Measurements from ENCODE around the gene MEGF11.

The MEGF11 gene

DNA sequence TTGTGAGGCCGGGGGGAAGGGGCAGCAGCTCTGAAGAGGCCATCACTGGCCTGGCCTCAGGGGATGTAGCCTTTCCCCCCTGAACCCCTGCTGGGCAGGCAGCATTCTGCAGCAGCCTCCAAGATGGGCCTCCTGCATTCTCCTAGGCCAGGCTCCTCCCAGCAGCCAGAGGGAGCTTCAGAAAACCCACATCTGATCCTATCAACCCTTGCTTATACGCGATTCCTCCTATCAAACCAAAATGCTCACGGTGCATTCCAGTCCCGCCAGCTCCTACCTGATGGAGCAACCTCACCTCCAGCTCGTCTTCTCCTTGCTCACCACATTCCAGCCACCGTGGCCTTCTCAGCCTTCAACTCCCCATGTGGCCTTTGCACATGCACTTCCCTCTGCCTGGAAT is 85.7 kb downstream of the MEGF11 start:
- no peak for DNase-seq

DNA sequence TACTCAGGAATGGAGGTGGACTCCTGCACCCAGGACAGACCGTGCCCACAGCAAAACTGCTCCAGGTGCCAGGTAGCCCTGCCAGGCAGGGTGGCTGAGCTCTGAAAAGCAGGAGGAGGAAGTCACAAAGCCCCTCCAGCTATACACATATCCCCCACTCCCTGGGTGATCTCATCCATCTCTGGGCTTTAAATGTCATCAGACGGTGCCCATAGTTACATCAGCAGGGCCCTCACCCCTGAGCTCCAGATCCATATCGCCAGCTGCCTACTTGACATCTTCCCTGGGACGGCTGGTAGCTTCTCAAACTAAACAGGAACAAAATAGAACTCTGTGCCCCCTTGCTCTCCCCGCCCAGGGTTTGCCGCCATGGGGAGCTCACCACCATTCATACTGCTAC is 87.7 kb downstream of the MEGF11 start:
- no peak for DNase-seq

DNA sequence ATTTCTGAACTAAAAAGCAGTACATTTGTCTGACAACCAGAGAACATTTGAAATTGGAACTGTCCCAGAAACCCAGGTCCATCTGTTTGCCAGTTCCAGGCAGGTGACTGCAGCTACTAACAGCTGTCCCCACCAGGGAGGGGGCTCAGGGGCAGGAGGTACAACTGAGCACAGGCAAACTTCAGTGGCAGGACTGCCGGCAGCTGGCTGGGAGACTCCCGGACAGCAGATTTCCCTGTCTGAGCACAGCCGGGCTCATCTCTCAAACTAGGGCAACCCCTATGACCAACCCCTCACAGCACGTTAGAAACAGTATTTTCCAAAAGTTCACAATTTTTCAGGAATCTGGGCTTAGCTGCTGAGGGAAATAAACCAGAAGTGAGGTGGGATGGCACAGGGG is 88.8 kb downstream of the MEGF11 start:
- no peak for DNase-seq

DNA sequence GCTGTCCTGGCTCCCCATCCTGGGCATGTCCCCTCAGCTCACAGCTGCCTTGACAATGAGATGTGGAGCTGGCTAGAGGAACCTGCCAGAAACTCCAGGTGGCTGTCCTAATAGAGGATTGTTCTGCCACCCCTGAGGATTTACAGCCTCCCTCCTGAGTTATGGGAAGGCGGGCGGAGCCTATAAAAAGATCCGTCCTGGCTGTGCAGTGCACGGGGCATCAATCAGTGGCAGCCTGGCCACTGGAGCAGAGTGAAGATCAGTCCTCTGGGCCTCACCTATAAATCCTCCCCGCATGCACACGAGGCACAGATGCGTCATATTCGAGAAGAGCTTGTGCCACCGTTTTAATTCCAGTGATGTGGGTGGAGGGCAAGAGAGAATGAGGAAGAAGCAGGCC is 90.0 kb downstream of the MEGF11 start:
- no peak for DNase-seq

DNA sequence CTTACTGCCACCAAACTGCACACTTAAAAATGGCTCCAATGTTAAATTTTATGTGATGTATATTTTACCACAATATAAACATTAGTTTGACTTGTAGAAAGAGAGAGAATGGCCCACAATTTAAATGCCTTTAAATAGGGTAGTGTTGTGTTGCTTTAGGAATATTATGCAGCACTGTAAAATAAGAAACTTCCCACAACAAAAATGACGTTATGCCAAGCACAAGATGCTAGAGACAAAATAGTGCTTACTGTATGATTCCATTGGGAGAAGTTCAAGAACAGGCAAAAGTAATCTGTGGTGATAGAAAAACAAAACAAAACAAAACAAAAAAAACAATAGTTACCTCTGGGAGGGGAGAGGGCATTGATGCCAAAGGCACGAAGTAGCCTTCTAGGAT is 91.3 kb downstream of the MEGF11 start:
- no peak for DNase-seq

DNA sequence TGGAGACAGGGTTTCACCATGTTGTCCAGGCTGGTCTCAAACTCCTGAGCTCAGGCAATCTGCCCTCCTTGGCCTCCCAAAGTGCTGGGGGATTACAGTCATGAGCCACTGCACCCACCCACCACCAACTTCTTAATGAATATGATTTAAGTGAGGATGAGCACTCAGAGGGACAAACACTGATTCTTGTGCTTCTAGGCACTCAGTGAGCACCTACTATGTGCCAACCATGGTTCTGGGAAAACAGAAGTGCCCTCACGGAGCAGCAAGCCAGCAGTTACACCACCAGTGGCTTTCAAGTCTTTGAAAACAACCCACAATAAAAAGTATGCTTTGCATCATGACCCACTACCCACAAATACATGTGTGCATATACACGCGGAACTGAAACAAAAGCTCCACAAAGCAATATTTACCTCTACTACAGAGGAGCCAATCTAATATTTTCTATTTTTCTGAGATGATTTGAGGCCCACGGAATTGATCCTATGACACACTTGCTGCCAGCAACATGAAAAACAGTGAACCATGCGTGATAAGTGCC is 91.9 kb downstream of the MEGF11 start:
- no peak for DNase-seq

DNA sequence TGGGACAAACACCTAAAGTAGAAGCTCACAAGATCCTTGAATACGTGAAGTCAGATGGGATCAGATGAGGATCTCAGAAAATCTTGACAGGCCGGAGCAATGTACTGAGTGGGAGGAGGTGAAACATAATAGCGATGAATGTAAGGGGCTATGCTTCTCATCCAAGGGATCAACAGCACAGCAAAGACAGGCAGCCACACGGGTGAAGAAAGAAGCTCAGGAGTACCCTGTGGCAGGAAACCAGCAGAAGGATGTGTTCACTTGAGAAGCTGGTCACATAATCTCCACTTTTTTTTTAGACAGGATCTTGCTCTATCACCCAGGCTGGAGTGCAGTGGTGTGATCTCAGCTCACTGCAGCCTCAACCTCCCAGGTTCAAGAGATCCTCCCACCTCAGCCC is 92.4 kb downstream of the MEGF11 start:
- DNase-seq, result no peak

DNA sequence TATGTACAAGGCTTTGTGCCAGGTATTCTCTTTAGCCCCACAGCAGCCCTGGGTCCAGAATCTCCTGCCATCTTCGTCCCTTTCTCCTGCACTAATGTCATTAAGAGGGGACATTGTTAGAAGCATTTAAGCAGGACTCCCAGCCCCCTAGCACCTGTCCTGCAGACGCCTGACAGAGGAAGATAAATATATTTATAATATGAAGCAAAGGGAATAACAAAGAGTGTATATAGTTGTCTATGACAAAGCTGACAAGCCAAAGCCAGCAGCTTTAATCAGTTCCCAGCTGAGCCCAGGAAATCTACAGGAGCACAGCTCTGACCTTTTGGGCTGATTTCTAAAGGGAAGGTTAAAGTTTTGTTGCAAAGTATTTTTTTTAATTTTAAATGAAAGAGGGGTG is 96.0 kb downstream of the MEGF11 start:
- no peak for DNase-seq

DNA sequence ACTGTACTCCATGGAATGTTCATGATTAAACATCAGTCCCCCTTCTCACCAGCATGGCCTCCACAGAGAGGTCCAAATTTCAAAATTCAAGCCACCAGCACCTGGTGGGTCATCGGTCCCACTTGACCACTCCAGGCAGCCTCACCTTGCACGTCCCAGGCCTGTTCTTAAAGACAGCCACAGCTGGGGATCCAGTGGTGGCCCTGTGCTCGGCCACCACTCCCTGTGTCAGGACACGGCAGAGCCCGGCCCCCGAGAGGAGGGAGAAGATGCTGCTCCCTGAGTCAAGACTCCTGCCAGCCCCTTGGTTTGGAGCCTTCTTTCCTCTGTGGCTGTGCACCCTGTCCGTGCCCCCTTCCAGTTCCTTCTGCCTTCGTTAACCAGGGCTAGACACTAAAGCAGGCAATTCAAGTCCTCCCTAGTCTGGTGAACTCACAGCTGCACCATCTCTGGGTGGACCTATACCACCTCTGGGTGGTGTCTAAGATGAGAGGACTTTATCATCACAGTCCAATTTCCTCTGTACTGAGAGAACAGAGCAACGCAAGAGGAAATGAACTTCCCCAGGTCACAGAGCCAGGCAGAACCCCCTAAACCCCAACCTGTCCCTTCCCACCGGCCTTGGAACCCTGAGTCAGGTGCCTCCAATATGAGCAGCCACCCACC is 97.1 kb downstream of the MEGF11 start:
- no peak for DNase-seq

DNA sequence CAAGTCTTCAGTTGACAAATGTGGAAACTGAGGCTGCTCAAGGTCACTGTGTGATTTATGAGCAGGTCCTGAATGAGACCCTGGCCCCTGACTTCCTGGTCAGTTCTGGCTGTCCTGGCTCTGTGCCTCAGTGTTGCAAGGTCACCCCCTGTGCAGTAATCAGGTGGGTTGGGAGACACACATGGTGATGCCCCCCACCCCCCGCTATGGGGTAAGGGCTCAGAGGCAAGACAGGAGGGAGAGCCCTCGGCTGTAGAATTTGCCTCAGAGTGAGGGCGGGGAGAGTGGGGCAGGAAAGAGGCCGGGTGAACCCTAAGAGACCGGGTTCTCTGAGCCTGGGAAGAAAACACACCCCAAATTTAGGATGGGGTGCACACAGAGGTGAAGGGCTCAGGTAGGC is 98.5 kb downstream of the MEGF11 start:
- DNase-seq, result no peak

DNA sequence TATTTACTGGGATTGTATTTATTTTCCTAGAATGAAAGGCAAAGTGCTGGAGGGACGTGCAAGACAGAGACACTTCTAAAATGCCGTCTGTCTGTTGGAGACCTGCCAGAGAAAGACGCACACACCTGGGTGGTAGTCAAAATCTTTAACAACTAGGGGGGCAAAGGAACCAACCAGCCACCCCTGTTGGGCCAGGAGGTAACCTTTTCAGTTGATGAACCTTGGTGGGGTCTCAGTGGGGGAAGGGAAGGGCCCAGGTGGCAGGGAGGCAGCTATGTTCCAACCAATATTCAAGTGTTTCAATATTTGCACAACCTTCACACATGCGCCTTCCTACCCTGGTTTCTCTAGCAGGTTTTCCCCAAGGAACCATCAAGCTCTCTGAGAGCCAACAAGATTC is 99.0 kb downstream of the MEGF11 start:
- DNase-seq, result no peak

DNA sequence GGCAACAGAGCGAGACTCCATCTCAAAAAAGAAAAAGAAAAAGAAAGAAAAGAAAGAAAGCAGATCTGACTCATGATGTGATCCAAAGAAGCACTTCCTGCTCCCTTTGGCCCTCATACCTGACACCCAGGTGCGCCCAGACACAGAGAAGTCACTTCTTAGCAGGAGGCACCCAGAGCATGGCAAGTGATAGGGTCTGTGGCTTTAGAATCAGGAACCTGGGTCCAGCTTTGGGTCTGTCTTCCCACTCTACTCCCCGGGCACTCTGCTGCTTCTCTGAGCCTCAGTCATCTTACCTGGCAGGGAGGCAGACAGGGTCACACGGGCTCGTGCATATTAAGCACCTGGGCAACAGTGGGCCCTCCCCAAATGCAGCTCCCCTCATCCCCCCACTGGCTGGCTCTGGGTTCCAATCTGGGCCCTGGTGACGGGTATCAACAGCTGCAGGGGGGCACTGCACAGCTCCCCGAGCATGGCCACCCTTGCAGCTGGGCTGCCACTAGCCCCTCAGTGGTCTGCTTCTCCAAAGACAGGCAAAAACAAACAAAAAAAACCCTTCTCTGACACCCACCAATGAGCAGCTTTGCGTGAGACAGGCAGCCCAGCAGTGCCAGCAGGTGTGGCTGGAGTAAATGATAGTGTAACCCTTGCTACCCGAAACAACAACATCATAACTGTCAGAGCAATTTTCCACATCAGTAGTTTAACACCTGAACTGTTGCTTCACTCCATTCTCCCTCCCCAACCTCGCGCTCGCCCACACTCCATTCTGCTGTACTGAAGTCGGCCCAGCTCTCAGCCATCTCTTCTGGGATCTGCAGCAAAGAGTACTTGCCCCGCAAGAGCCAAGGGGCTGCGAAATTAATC is 99.8 kb downstream of the MEGF11 start:
- DNase-seq, result no peak

DNA sequence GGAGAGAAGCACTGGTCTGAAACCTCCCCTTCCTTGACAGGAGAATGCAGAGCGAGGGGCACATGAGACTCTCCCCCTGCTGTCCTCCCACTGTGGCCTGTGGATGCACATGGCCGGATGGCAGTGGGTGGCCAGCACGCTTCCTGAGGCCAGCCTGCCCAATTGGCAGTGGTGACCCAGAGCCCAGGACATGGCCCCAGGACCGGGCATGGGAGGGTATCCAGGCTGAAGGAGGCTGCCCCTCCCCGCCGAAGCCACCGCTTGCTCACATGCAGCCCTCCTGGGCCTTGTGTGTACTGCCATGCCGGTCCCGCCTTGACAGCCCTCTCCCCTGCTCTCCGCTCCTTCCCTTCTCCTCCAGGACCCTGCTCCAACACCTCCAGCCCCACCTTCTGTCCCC is 100.9 kb downstream of the MEGF11 start:
- no peak for DNase-seq

DNA sequence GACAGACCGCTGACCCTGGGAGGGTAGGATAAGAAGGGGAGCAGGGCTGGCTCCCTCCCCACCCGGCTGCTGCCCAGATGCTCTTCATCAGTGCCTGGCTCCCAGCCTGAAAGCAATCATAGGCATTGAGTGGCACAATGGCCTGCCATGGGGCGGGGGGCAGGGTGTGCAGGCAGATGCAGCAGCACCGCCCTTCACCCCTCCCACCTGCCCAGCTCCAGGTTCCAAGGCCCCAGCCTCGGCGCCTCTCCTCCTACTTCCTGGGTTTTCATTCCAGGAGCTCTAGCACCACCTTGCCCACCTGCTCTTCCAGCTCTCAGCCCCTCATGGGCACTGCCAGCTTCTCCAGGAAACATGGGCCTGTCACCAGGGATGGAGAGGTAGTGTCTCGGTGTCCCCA is 101.7 kb downstream of the MEGF11 start:
- DNase-seq, result no peak

DNA sequence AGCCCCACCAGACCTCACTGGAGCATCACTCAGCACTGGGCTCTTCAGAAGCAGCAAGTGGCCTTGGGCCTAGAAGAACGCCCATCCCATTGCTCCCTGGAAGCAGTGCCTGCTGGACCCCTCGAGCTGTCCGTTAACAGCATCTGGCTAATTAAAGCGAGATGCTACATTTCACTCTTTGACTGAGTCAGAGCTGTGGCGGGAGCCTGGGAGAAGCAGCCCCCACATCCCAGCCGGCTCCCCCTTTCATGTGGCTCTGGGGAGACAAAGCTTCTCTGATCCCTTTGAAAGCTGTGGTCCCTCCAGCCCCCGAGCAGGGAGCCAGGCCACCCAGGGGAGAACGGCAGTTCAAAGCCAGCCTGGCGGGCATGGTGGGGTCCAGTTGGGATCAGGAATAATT is 103.7 kb downstream of the MEGF11 start:
- no peak for DNase-seq

DNA sequence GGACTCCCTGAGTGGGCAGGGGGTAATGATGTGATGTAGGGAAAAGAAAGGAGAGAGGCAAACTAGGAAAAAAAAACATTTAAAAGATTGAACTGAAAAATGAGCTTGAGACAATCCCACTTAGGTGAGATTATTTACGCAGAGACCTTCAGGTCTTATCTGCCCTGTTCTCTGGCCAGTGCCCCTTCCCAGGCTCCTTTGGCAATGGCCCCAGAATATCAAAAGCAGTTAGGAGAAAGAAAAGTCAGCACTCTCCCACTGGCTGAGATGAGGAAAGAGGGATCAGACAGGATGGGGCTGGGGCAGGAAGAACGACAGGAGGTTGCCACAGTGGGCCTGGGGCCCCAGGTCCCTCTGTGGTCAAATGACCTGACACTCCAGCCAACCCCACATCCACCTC is 105.4 kb downstream of the MEGF11 start:
- no peak for DNase-seq

DNA sequence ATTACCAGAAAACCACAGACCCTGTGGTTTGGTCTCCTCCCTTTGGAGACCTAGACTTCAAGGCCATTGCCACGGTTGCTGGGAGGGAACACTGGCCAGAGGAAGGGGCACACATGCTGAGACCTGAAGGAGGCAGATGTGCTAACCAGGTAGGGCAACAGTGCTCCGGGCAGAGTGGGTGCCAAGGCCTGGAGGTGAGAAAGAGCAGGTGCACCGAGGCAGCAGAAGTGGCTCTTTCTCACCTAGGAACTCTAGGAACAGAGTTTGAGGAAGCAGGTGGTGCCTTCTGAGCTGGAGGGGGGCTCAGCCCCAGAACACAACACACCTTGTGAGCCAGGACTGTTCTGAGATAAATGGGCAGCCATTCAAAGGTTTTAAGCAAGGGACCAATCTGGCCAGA is 106.1 kb downstream of the MEGF11 start:
- DNase-seq, result no peak

DNA sequence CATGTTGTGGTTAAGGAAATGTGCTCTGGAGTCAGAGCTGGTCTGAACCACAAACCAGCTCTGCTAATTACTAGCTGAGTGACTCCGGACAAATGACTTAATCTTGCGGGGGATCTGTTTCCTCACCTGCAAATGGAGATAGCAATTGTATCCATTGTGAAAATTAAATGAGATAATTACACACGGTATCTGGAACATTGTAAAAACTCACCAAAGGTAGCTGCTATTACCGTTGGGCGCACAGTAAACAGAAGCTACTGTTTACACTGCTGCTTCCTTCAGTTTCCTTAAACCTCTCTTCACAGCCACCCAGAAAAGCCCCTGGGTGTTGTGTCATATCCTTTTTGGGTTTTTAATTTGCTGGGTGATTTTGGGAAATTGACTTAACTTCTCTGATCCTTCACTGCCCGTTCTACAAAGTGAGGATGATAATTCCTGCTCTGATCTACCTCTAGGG is 107.8 kb downstream of the MEGF11 start:
- DNase-seq, result peak; percentile 2

DNA sequence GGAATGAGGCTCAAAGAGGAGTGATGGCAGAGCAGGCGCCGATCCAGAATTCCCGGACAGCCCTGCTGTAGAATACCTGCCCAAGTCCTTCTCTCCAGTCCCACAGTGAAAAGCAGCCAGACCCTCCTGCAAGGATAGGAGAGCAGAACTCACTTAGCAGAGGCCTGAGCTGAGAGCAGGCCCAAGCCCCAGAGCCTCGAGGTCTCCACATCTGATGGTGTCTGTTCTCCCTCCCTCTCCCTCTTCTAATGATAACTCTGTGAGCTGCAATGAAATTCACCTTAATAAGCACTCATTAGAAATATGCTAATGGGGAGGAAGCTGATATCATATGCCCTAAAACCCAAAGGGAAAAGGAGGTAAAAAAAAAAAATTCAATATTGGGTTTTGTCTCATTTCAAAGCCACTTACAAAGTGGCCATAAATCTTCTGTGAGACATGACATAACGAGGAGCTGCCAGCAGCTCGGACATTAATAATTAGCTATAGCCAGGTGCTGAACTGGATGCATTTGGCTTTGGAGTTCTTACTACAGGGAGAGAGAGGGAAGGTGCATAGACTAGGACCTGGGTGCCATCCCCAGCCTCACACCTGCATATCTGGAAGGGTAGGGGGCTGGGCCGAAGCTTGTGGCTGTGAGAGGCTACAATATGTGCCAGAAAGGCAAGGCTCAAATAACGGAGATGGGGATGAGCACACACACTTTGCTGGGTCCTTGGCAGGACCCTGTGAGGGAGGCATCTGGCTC is 108.4 kb downstream of the MEGF11 start:
- DNase-seq, result no peak

DNA sequence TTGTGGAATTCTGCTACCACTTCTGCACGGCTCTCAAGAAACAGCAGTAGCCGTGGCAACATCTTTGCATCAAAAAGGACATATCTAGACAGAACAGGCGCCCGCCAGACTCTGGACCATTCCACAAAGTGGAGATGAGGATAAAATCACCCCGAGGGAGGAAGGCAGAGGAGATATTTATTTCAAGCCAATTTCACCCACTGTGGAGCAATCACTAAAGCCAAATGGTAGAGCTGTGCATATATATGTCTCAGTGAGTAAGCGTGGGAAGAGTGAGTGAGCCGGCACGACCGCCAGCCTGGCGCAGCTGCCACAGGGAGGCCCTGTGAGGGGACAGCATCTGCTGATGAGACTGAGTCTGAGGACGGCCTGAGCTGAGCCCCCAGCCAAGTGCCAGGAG is 111.3 kb downstream of the MEGF11 start:
- no peak for DNase-seq

DNA sequence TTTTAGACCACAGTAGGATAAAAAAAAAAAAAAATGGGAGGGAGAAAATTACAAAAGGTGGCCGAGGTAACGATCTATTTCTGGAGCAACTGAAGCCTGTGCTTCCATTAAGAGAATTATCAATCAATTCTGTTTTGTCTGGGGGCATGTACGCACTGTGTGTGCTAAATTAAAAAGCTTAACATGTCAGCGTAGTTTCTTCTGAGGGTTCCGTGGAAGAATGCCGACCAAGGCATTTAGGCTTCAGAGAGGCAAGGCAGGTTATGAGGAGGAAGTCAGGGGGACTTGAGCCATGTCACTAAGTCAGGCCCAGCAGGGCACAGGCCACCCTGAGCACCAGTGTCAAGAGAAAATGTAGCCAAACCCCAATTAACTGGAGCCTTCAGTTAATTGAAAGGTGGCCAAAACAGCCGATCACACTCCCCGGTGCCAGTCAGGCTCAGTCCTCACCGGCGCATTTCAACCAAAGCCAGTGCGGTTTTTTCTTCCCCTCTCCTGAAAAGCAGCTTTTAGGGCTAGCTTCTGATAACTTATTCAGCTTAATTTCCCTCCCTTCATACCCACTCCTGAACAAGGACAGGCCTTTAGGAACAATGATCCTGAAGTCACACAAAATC is 113.9 kb downstream of the MEGF11 start:
- DNase-seq, result no peak

DNA sequence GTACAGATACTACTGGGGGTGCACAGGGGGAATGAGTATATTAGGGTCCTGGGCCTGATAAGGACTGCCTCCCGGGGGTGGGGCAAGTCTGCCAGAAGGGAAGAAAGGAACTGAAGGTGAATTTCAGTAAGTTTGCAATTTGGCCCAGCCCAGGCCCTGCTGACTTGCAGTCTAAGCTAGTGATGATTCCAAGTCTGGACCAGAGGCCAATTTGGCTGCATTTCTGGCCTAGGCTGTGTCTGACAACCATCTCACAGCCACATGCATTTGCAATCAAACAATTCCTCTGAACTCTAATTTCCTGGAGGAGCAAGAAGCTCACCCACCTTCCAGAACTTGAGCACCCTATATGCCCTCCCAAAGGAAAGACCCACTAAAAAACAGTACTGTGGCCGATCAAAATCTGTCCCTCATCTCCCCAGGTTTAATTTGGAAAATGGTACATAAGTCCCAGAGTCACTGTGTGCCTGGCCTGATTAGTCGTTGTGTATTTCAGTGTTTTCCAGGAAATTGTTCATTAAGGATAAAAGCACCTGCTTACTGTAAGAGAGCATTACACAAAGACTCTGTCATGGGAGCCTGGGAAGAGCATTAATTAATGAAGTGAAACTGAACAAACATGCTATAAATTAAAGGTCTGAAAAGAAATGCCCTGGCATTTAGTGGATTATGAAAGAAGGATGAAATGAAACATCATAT is 114.5 kb downstream of the MEGF11 start:
- DNase-seq, result no peak
